HepG2 (cell line): ENCODE measurements around the gene SETD1B. TPM values are rescaled to one million over a fixed set of nuclear protein-coding genes. Genes with fewer than 3 reads are reported as not detected.

Source experiments
- AKNA ChIP-seq: sonication (generic); formaldehyde crosslinking; IDR thresholded peaks from 2 replicates; pipeline ENCODE4 v1.4.0; 2020; ENCODE audit warnings: missing genetic modification reagents, borderline replicate concordance
- FOXO1 ChIP-seq: sonication (generic); formaldehyde crosslinking; IDR thresholded peaks from 2 replicates; pipeline ENCODE4 v1.4.0; 2020; ENCODE audit warnings: missing genetic modification reagents
- HOMEZ ChIP-seq: IDR thresholded peaks from 2 replicates; pipeline ENCODE4 v1.6.1; 2016; ENCODE audit warnings: low read depth
- MZF1 ChIP-seq: sonication (generic); formaldehyde crosslinking; IDR thresholded peaks from 2 replicates; pipeline ENCODE4 v1.8.1; 2023; ENCODE audit warnings: mild to moderate bottlenecking, missing genetic modification reagents, borderline replicate concordance
- NFE2L1 ChIP-seq: sonication (generic); formaldehyde crosslinking; IDR thresholded peaks from 2 replicates; pipeline ENCODE4 v1.4.0; 2020; ENCODE audit warnings: missing genetic modification reagents, mild to moderate bottlenecking, borderline replicate concordance
- NR2F6 ChIP-seq, 2 experiments: IDR thresholded peaks; 2 replicates each; pipeline ENCODE4 v1.6.1; 2016; ENCODE audit warnings: antibody characterized with exemption in 1 of 2, mild to moderate bottlenecking in 1 of 2
- PAX8 ChIP-seq: sonication (generic); formaldehyde crosslinking; IDR thresholded peaks from 2 replicates; pipeline ENCODE4 v1.8.0; 2022; ENCODE audit warnings: mild to moderate bottlenecking, missing genetic modification reagents, borderline replicate concordance
- POLR2AphosphoS2 ChIP-seq: IDR thresholded peaks from 2 replicates; pipeline ENCODE4 v1.6.1; 2011; ENCODE audit warnings: low read depth, low read length, improper control_type of control experiment
- RFXANK ChIP-seq: IDR thresholded peaks from 2 replicates; pipeline ENCODE4 v1.6.1; 2016
- TEAD2 ChIP-seq: sonication (generic); formaldehyde crosslinking; IDR thresholded peaks from 2 replicates; pipeline ENCODE4 v1.9.0; 2021; ENCODE audit warnings: missing genetic modification reagents
- ZBTB8A ChIP-seq: sonication (generic); formaldehyde crosslinking; IDR thresholded peaks from 2 replicates; pipeline ENCODE4 v1.4.0; 2020; ENCODE audit warnings: mild to moderate bottlenecking, low read depth, missing genetic modification reagents, borderline replicate concordance
- ZFP1 ChIP-seq: IDR thresholded peaks from 2 replicates; pipeline ENCODE4 v1.6.1; 2016
- ZKSCAN1 ChIP-seq: fragments of 150-350 bp; IDR thresholded peaks from 2 replicates; pipeline ENCODE4 v1.6.1; 2014; ENCODE audit warnings: low read length
- ZNF292 ChIP-seq: sonication (generic); formaldehyde crosslinking; IDR thresholded peaks from 2 replicates; pipeline ENCODE4 v1.8.1; 2022; ENCODE audit warnings: mild to moderate bottlenecking, low read depth, missing genetic modification reagents, borderline replicate concordance
- ZNF430 ChIP-seq: sonication (generic); formaldehyde crosslinking; IDR thresholded peaks from 2 replicates; pipeline ENCODE4 v1.9.0; 2021; ENCODE audit warnings: mild to moderate bottlenecking, missing genetic modification reagents
- ZNF503 ChIP-seq: sonication (generic); formaldehyde crosslinking; IDR thresholded peaks from 2 replicates; pipeline ENCODE4 v1.4.0; 2020; ENCODE audit warnings: missing genetic modification reagents
- ZNF574 ChIP-seq: sonication (generic); formaldehyde crosslinking; IDR thresholded peaks from 2 replicates; pipeline ENCODE4 v1.4.0; 2020; ENCODE audit warnings: missing genetic modification reagents
- ZNF766 ChIP-seq: sonication (generic); formaldehyde crosslinking; IDR thresholded peaks from 2 replicates; pipeline ENCODE4 v1.5.0; 2020; ENCODE audit warnings: missing genetic modification reagents, borderline replicate concordance
- polyA plus RNA-seq, 8 experiments: library from polyadenylated mRNA; depleted of rRNA in 3 of 8; stranded (reverse) in 7 of 8; unstranded in 1 of 8; fragments of >200 nt; fragmentation: Illumina TruSeq in 4 of 8; extraction: Trizol in 4 of 8; gene quantifications; 2 replicates each; pipeline versions ENCODE4 v1.2.1 to v1.2.3, GENCODE V29; 2011 to 2016; ENCODE audit warnings: low read depth in 4 of 8, missing spikeins in 1 of 8, mixed read lengths in 1 of 8; ENCODE audit not compliant: insufficient read depth in 1 of 8
- total RNA-seq, 5 experiments: library from RNA; depleted of rRNA; stranded (reverse); fragments of >200 nt; fragmentation: Illumina TruSeq; extraction: Trizol; gene quantifications; 2 replicates each; pipeline ENCODE4 v1.2.3, GENCODE V29; 2016; ENCODE audit warnings: low read depth in 1 of 5

SETD1B gene
- total and polyA plus RNA-seq, 2 of the 13 experiments (the other 11 are each of a cell fraction or from before 2014, with no cell fraction given), result 1.1 to 1.4 TPM

- TF ChIP-seq ZNF574 (CRISPR knock-in tag) (peak; percentile 35; the same call in 1 of the 2 replicates), ZNF503 (CRISPR knock-in tag) (no peak), ZNF766 (no peak), PAX8 (CRISPR knock-in tag) (no peak), TEAD2 (CRISPR knock-in tag) (no peak), NFE2L1 (CRISPR knock-in tag) (no peak), ZKSCAN1 (no peak), ZNF292 (CRISPR knock-in tag) (no peak), ZFP1 (CRISPR knock-in tag) (no peak), POLR2AphosphoS2 (no peak), HOMEZ (CRISPR knock-in tag) (no peak), RFXANK (CRISPR knock-in tag) (no peak), AKNA (CRISPR knock-in tag) (no peak), NR2F6 (IDR thresholded peaks at IDR 0.05) (no peak), NR2F6 (CRISPR knock-in tag; IDR thresholded peaks at IDR 0.05) (no peak), ZBTB8A (CRISPR knock-in tag) (no peak), ZNF430 (CRISPR knock-in tag) (peak; percentile 51; the same call in 1 of the 2 replicates), FOXO1 (CRISPR knock-in tag) (no peak), MZF1 (CRISPR knock-in tag) (no peak)
Measured at GRCh38 chr12:121773011-121773777, 30.6 kb upstream of the SETD1B start (continued).
